Right lobe of liver (tissue), 6 donors: ENCODE measurements around the gene CDH23. TPM values are rescaled to one million over a fixed set of nuclear protein-coding genes. Genes with fewer than 3 reads are reported as not detected.

ENCODE experiments used
- ATAC-seq, 4 donors: fragments of 200-7000 bp; cut with Tn5 transposase; one replicate each; pipeline ENCODE4 v1.9.1; 2020; ENCODE audit warnings: mild to moderate bottlenecking in 4 of 4, moderate library complexity in 4 of 4
- DNase-seq, 3 donors: peaks; one replicate each; pipeline ENCODE4 v3.0.0-alpha.2; 2020
- H3K27ac ChIP-seq, 3 donors: fragments of 200-600 bp; one replicate each; pipeline ENCODE4 v1.8.0; 2022
- H3K27me3 ChIP-seq, 2 donors: fragments of 200-600 bp; one replicate each; pipeline ENCODE4 v1.8.0; 2022
- H3K36me3 ChIP-seq, 4 donors: fragments of 200-600 bp; sonication (generic) in 1 of 4; one replicate each; pipeline versions ENCODE4 v1.5.1 to v1.8.0; 2017 to 2022; ENCODE audit warnings: control low read depth in 1 of 4
- H3K4me1 ChIP-seq, 4 donors: fragments of 200-600 bp; sonication (generic) in 1 of 4; one replicate each; pipeline versions ENCODE4 v1.5.1 to v1.8.0; 2017 to 2022; ENCODE audit warnings: control low read depth in 1 of 4
- H3K4me3 ChIP-seq, 3 donors: fragments of 200-600 bp; one replicate each; pipeline ENCODE4 v1.8.0; 2022
- H3K9me3 ChIP-seq, 4 donors: fragments of 200-600 bp; sonication (generic) in 1 of 4; one replicate each; pipeline versions ENCODE4 v1.5.1 to v1.8.0; 2017 to 2022; ENCODE audit warnings: control low read depth in 1 of 4
- POLR2A ChIP-seq: fragments of 450-650 bp; IDR thresholded peaks from one replicate; pipeline ENCODE4 v1.6.1; 2017; ENCODE audit warnings: antibody characterized with exemption, mild to moderate bottlenecking
- WGBS: methylation state at CpG from one replicate; pipeline ENCODE4 v1.1.6; 2018; ENCODE audit warnings: low coverage, low lambda C conversion rate; ENCODE audit not compliant: insufficient coverage; ENCODE audit errors: missing lambda C conversion rate; 5-methylcytosine and 5-hydroxymethylcytosine counted together
- intact Hi-C, 2 donors: fragments of 100-400 bp; cut with DNase I; formaldehyde crosslinking; loops; one replicate each; pipeline versions ENCODE4 v1.11.2 to v1.14.1; 2022
- total RNA-seq, 6 experiments: library from RNA; depleted of rRNA in 2 of 6; stranded (reverse); fragments of >200 nt in 2 of 6; fragmentation: NEBNext Ultra II Directional in 3 of 6; extraction: Animal tissue kit (Norgen Biotek cat#: 25700) in 3 of 6; gene quantifications; one replicate each; pipeline versions ENCODE4 v1.1.0 to v1.2.4, GENCODE V29; 2016 to 2023
- TF ChIP-seq, protein P1 (sequence below), 4 donors: fragments of 200-600 bp in 3 of 4; fragments of 450-650 bp in 1 of 4; IDR thresholded peaks; one replicate each; pipeline versions ENCODE4 v1.5.1 to v1.8.0; 2016 to 2022; ENCODE audit warnings: antibody characterized with exemption in 4 of 4, mild to moderate bottlenecking in 2 of 4
- donor health status: DM: no; HTN: yes; CAD: no.
- donor health status: DM: no; HTN: no; CAD: no.
- donor health status: DM: no; HTN: no; CAD: no.
- donor health status: DM: no; HTN: yes; CAD: no.
- donor health status: DM: no; HTN: yes; CAD: no.

CDH23 gene
- total RNA-seq, 6 experiments from 2014 or later, result 3.3 to 19.7 (median 6.3) TPM

DNA sequence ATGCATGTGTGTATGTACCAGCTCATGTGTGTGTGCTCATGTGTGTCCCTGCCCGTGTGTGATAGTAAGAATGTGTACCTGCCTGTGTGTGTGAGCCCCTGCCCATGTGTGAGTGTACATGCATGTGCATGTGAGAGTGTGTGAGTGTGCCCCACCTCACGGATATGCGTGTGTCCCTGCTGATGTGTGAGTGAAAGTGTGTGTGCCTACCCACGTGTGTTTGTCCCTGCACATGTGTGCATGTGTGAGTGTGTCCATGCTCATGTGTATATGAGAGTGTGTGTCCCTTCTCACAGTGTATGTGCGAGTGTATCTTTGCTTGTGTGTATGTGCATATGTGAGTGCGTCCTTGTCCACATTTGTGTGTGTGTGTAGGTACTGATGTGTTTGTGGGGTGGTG, 69.6 kb downstream of the CDH23 start:
- Histone ChIP-seq H3K36me3 (no peaks in the 10 kb centered on the region), H3K4me1 (peaks cover 0 to 20% (median 7%) of the 10 kb centered on the region in 4 donors), H3K9me3 (no peaks in the 10 kb centered on the region), H3K27me3 (no peaks in the 10 kb centered on the region), H3K4me3 (no peak overlapping the region), H3K27ac (no peak overlapping the region)
- no peak for DNase-seq
- TF ChIP-seq, protein P1, sequence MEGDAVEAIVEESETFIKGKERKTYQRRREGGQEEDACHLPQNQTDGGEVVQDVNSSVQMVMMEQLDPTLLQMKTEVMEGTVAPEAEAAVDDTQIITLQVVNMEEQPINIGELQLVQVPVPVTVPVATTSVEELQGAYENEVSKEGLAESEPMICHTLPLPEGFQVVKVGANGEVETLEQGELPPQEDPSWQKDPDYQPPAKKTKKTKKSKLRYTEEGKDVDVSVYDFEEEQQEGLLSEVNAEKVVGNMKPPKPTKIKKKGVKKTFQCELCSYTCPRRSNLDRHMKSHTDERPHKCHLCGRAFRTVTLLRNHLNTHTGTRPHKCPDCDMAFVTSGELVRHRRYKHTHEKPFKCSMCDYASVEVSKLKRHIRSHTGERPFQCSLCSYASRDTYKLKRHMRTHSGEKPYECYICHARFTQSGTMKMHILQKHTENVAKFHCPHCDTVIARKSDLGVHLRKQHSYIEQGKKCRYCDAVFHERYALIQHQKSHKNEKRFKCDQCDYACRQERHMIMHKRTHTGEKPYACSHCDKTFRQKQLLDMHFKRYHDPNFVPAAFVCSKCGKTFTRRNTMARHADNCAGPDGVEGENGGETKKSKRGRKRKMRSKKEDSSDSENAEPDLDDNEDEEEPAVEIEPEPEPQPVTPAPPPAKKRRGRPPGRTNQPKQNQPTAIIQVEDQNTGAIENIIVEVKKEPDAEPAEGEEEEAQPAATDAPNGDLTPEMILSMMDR (IDR thresholded peaks at IDR 0.05), result no peak
- TF ChIP-seq POLR2A, result no peak
- intact Hi-C loops, result no loop called here
- ATAC-seq, result no peak
- WGBS, result 80% methylated on average over 5 of the region's 6 CpGs

DNA sequence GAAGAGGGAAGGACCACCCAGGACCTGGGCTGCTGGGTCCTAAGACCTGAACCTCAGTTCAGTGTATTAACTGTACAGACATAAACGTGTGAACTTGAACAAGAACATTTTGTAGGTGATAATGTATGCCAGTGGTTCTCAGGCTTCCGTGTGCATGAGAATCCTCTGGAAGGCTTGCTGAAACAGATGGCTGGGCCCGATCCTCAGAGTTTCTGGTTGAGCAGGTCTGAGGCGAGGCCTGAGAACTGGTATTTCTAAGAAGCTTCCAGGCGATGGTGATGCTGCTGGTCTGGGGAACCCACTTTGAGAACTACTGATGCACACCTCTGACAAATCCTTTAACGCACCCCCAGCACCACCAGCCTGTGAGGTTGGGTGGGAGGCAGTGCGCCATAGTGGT, 70.4 kb downstream of the CDH23 start:
- DNase-seq (no peak), ATAC-seq (no peak)
- H3K4me1 ChIP-seq, result peaks cover 0 to 23% (median 9%) of the 10 kb centered on the region in 4 donors
- H3K4me3 ChIP-seq, result no peak overlapping the region
- no peak for TF ChIP-seq POLR2A
- TF ChIP-seq, protein P1 (IDR thresholded peaks at IDR 0.05), result no peak
- H3K36me3 ChIP-seq, result no peaks in the 10 kb centered on the region
- no peak overlapping the region for H3K27ac ChIP-seq
- H3K9me3 ChIP-seq, result no peaks in the 10 kb centered on the region
- H3K27me3 ChIP-seq, result no peaks in the 10 kb centered on the region
- intact Hi-C loops, result no loop called here
- 80% methylated on average over 1 of the region's 7 CpGs for WGBS

DNA sequence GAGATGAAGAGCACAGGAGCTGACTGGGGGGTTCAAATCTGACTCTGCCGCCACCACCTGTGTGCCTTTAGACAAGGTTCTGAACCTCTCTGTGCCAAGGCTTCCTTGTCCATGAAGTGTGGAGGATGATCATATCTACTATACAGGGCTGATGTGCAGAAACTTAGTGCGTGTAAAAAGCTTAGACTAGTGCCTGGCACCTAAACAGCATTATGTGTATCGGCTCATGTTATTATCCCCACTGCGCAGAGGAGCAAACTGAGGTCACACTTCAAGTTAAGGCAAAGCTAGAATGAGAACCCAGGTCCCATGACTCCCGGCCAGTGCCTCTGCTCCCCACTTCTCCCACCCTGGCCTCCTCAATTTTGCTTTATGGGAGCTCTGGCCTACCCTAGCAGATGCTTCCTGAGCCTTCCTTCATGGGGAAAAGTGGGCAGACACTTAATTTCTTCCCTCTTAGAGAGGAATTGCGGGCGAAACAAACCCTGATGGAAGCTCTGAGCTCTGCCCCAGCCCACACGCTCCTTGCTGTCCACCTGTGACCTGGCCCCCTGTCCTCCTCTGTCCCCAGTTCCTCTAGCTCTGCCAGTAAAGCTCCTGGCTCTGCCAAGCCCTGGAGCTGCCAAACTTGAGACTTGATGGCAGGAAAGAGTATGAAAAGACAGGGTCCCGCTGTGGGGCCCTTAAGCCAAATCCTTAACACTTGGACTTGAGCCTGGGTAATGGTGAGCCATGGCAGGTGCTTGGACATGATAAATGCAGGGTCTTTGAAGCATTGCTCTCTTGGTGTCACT, 71.0 kb downstream of the CDH23 start:
- TF ChIP-seq, protein P1 (IDR thresholded peaks at IDR 0.05), result no peak
- TF ChIP-seq POLR2A, result no peak
- Histone ChIP-seq H3K27me3 (no peaks in the 10 kb centered on the region), H3K4me3 (no peak overlapping the region), H3K27ac (no peak overlapping the region), H3K36me3 (no peaks in the 10 kb centered on the region), H3K4me1 (peaks cover 0 to 22% (median 9%) of the 10 kb centered on the region in 4 donors), H3K9me3 (no peaks in the 10 kb centered on the region)
- WGBS, result 94% methylated on average over 7 of the region's 9 CpGs
- DNase-seq (no peak), ATAC-seq (no peak)
- intact Hi-C loops, result no loop called here

DNA sequence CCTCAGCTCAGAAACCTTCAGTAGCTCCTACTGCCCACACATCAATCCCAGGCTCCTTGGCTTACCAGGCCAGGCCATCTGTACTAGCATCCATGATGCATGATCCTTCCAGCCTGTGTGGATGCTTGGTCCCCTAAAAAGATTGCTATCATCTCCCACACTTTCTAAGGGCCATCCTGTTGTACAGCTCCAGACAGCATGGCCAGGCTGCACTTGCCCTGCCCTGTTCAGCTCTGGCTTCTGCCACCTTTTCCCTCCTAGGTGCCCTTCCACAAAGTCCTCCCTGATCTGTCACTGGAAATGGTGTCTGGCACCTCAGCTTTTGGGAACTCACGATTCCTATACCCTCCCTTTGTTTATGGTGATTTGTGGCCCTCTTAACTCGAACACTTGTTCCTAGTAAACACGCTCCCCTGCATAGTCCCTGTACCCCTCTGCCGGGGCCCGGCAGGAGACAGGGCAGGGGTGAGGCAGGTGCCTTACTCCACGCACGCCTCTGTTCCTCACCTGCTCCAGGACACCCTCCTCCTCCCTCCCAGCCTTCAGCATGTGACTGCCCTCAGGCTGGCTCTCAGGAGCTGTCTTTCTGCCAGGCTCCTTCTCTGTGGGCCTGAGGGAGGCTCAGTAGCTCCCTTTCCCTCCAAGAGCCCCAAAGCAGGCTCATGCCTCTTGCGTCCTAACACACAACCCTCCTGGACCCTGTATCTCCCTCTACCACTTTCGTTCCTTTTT, 71.8 kb downstream of the CDH23 start:
- Histone ChIP-seq H3K27me3 (no peaks in the 10 kb centered on the region), H3K4me3 (no peak overlapping the region), H3K27ac (no peak overlapping the region), H3K4me1 (peaks cover 0 to 19% (median 9%) of the 10 kb centered on the region in 4 donors), H3K36me3 (no peaks in the 10 kb centered on the region), H3K9me3 (no peaks in the 10 kb centered on the region)
- no peak for ATAC-seq
- TF ChIP-seq, protein P1 (IDR thresholded peaks at IDR 0.05), result no peak
- no peak for TF ChIP-seq POLR2A
- 82% methylated on average over 5 of the region's 9 CpGs for WGBS
- intact Hi-C loops, result no loop called here
- no peak for DNase-seq
